GM18858 (cell line): ENCODE results near the gene DIPK1A.

ENCODE experiments used
- ATAC-seq: cut with Tn5 transposase; IDR thresholded peaks from one replicate; pipeline ENCODE4 v1.9.1; 2021; ENCODE audit not compliant: unreplicated experiment

DIPK1A gene

GRCh38 chr1:92843429-92844352 is 117.6 kb downstream of the DIPK1A start:
- no peak for ATAC-seq

GRCh38 chr1:92843046-92843423 is 118.2 kb downstream of the DIPK1A start:
- ATAC-seq, result no peak

GRCh38 chr1:92842082-92843045 is 118.9 kb downstream of the DIPK1A start:
- ATAC-seq, result no peak

- no peak for ATAC-seq
These were observed 120.7 kb downstream of the DIPK1A start for GRCh38 chr1:92840600-92840999.

GRCh38 chr1:92839442-92839841 is 121.8 kb downstream of the DIPK1A start:
- ATAC-seq, result no peak

GRCh38 chr1:92838519-92838918 is 122.7 kb downstream of the DIPK1A start:
- no peak for ATAC-seq

GRCh38 chr1:92837062-92837461 is 124.2 kb downstream of the DIPK1A start:
- ATAC-seq, result no peak

- ATAC-seq, result no peak
These were observed 126.6 kb downstream of the DIPK1A start for GRCh38 chr1:92834617-92835016.

- no peak for ATAC-seq
These were observed 127.4 kb downstream of the DIPK1A start for GRCh38 chr1:92833840-92834239.

- ATAC-seq, result no peak
These were observed 128.6 kb downstream of the DIPK1A start for GRCh38 chr1:92832537-92833114.

GRCh38 chr1:92831762-92832536 is 129.3 kb downstream of the DIPK1A start, which contains the start of gene RPL5:
RPL5 (plus strand) TSS chr1:92832040; CDS start chr1:92832115, 75 bp downstream.
- ATAC-seq, result peak; percentile 87

GRCh38 chr1:92831368-92831761 is 129.9 kb downstream of the DIPK1A start:
- ATAC-seq, result no peak

- no peak for ATAC-seq
These were observed 134.5 kb downstream of the DIPK1A start for GRCh38 chr1:92826792-92827191.

GRCh38 chr1:92822879-92823278 is 138.4 kb downstream of the DIPK1A start:
- no peak for ATAC-seq

- no peak for ATAC-seq
These were observed 140.7 kb downstream of the DIPK1A start for GRCh38 chr1:92820551-92820950.

GRCh38 chr1:92820024-92820423 is 141.2 kb downstream of the DIPK1A start:
- no peak for ATAC-seq

- ATAC-seq, result no peak
These were observed 143.1 kb downstream of the DIPK1A start for GRCh38 chr1:92817986-92818764.

- no peak for ATAC-seq
These were observed 144.0 kb downstream of the DIPK1A start for GRCh38 chr1:92817137-92817697.

- ATAC-seq, result no peak
These were observed 144.5 kb downstream of the DIPK1A start for GRCh38 chr1:92816732-92817131.
